Effector memory CD8-positive, alpha-beta T cell (primary cell): ENCODE results near the gene CYBB.

Source experiments
- ATAC-seq: fragments of 150-1000 bp; cut with Tn5 transposase; replicated peaks from 2 replicates; pipeline ENCODE4 v1.10.0; 2021; ENCODE audit warnings: mild to moderate bottlenecking, moderate library complexity
- DNase-seq, 3 experiments: peaks; one replicate each; pipeline ENCODE4 v3.0.0; 2021
- H3K27ac Mint-ChIP-seq, 2 donors: one replicate each; pipeline ENCODE4 v1.8.0; 2022; ENCODE audit warnings: mild to moderate bottlenecking in 2 of 2, mixed read lengths in 2 of 2, moderate library complexity in 2 of 2
- H3K27me3 Mint-ChIP-seq, 2 donors: one replicate each; pipeline ENCODE4 v1.8.0; 2022; ENCODE audit warnings: mixed read lengths in 2 of 2
- H3K36me3 Mint-ChIP-seq: one replicate; pipeline ENCODE4 v1.8.0; 2022; ENCODE audit warnings: mild to moderate bottlenecking, moderate library complexity, mixed read lengths; ENCODE audit not compliant: insufficient read depth
- H3K4me1 Mint-ChIP-seq, 2 donors: one replicate each; pipeline ENCODE4 v1.8.0; 2022; ENCODE audit warnings: low read depth in 2 of 2, mixed read lengths in 2 of 2
- H3K4me3 Mint-ChIP-seq, 2 donors: one replicate each; pipeline ENCODE4 v1.8.0; 2022; ENCODE audit warnings: mild to moderate bottlenecking in 2 of 2, mixed read lengths in 2 of 2, moderate library complexity in 2 of 2
- H3K9me3 Mint-ChIP-seq, 2 donors: one replicate each; pipeline ENCODE4 v1.8.0; 2022; ENCODE audit warnings: mixed read lengths in 2 of 2

The CYBB gene

DNA sequence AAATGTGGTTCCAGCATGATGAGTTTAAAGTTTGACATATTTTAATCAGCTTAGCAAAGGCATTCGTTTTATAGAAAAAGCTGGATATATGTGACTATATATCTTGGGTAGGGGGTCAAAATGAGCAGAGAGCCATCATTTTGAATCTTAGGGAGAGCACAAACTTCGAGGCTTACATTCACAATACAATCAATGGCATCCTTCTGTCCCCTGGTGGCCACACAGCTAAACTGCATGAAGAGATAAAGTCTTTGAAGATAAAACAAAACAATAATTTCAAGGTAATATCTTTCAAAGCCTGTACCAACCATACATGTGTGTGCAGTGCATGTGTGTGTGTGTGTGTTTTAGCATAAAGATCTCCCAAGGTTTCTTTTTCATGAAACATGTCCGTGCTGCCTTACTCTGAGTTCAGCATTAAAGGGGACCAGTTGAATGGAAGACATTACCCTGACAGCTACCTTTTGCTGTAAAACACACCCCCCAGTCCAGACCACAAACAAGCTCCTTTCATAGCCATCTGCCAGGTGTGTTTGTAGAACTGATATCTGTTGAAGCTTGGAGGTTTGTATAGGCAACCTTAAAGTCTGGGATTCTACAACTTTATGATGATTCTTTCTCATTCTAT lies 45.5 kb downstream of the CYBB start:
- Mint-ChIP-seq H3K36me3 (no peaks in the 10 kb centered on the region), H3K9me3 (no peaks in the 10 kb centered on the region), H3K27ac (no peak overlapping the region), H3K4me1 (peaks cover 18 to 20% of the 10 kb centered on the region in 2 donors), H3K4me3 (peak overlapping the region in 1 of 2 donors; percentile 1), H3K27me3 (no peaks in the 10 kb centered on the region)
- ATAC-seq, result peak; percentile 78
- peak; percentile 36 to 52 (median 41) for DNase-seq

DNA sequence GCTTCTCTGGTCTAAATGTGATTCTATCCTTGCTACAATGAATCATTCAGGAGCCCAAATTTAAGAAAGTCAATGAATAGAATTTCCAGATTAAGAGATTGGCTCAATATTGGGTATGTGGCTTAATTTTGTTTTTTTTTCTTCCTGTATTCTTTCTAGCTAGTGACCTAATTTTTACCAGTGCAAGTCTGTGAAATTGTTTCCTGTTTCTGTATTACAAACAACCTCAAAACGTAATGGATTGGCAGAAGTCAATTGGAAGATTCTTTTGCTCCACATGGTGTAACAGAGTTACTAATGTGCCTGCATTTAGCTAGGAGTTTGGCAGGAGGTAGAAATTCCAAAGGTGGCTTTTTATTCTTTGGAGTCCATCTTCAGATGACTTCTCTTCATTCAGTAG lies 49.9 kb downstream of the CYBB start:
- Mint-ChIP-seq H3K36me3 (no peaks in the 10 kb centered on the region), H3K9me3 (no peaks in the 10 kb centered on the region), H3K4me1 (peaks cover 12% of the 10 kb centered on the region in 2 donors), H3K27me3 (no peaks in the 10 kb centered on the region), H3K27ac (peak overlapping the region; percentile 25 to 81), H3K4me3 (peak overlapping the region; percentile 10 to 29)
- DNase-seq (no peak), ATAC-seq (peak; percentile 40)

DNA sequence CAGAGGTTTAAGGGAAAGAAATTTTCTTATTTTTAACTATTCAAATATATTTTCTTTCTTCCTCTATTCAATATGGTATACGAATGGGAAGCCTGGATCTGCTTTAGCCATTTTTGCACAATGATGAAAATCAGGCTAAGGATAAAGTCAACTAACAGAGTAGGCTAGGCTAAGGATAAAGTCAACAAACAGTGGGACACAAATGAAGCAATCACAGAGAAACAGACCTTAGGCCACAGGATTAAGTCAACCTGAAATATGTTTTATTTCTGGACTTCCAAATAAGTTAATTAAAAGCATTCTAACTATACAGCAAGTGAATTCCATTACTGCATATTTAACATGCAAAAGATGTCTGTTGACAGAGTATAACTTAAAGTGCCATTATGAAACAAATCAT lies 50.5 kb downstream of the CYBB start:
- Mint-ChIP-seq H3K27me3 (no peaks in the 10 kb centered on the region), H3K27ac (no peak overlapping the region), H3K4me1 (peaks cover 7 to 8% of the 10 kb centered on the region in 2 donors), H3K9me3 (no peaks in the 10 kb centered on the region), H3K4me3 (no peak overlapping the region), H3K36me3 (no peaks in the 10 kb centered on the region)
- no peak for DNase-seq
- no peak for ATAC-seq

DNA sequence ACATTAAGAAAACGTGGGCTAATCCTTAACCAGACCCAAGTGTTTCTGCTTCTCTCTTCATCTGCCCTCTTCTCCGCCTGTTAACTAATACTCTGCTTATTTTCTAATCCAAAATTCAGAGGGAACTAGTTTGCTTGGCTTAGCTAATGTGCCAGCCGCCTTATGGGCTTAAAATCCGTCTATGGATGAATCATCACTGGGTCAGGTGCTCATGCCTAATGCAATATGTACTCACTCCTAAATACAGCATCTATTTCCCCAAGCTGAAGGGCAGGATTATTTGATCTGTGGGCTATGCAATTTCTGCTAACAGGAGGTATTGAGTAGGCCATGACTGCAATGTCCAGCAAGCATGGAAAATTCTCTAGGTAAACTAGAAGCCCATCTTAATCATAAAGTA lies 55.1 kb downstream of the CYBB start:
- ATAC-seq, result no peak
- Mint-ChIP-seq H3K27me3 (no peaks in the 10 kb centered on the region), H3K27ac (no peak overlapping the region), H3K9me3 (no peaks in the 10 kb centered on the region), H3K4me3 (no peak overlapping the region), H3K36me3 (peaks cover 10% of the 10 kb centered on the region), H3K4me1 (peaks cover 0 to 2% of the 10 kb centered on the region in 2 donors)
- no peak for DNase-seq

DNA sequence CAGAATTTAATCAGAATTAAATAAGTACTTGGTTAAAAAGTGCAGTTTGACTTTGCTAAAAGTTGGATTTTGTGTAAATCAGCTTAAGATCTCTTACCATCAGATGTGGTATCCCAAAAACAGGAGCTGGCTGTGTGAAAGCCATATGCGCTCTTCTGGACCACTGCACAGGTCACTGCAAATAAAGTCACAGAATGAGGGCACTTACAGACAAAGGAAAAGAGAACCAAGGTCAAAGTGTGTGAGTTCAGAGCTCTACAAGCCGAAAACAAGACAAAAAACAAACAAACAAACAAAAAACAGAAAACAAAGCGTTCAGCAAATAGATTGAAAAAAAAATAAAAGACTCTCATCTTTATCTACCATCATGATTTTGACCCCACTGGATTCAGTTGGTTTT lies 61.1 kb downstream of the CYBB start:
- Mint-ChIP-seq H3K4me1 (peaks cover 6 to 18% of the 10 kb centered on the region in 2 donors), H3K27ac (peak overlapping the region; percentile 23 to 74), H3K9me3 (no peaks in the 10 kb centered on the region), H3K4me3 (no peak overlapping the region), H3K36me3 (peaks cover 12% of the 10 kb centered on the region), H3K27me3 (no peaks in the 10 kb centered on the region)
- no peak for ATAC-seq
- DNase-seq, result no peak

DNA sequence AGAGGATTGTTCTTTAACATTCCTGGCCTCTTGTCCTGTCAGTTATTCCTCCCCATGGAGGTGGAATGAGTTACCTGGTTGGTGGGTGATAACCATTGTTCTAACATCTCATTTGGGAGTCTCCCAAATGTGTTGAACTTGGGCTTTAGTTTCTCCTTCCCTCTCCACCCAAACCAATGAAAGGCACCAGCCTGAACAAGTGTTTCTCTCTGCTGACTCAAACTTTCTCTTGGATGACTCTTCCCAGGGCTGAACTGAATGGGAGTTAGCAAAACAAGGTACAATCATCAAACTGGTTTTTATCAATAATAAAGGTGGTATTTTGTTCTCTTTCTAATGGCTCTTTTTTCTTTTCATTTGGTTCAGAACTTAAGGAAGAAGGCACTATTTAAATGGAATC lies 64.8 kb downstream of the CYBB start:
- Mint-ChIP-seq H3K27me3 (no peaks in the 10 kb centered on the region), H3K4me1 (peaks cover 8 to 24% of the 10 kb centered on the region in 2 donors), H3K9me3 (no peaks in the 10 kb centered on the region), H3K27ac (peak overlapping the region in 1 of 2 donors; percentile 32), H3K4me3 (no peak overlapping the region), H3K36me3 (peaks cover 12% of the 10 kb centered on the region)
- no peak for DNase-seq
- ATAC-seq, result no peak

DNA sequence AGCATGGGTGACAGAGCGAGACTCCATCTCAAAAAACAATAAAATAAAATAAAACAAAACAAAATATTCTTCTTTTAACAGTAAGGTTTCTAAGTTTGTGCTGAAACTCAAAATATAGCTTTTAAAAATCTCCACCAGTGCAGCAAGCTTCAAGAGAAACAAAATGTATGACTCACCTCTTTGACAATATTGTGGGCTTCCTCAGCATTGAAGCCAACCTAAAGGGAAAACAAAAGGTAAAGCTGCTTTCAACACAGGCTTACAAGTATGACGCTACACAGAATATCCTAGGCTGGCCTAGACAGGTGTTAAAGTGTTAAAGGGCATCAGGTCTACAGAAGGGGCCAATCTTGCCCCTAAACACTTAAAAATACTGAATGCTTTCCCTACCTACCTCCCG lies 66.3 kb downstream of the CYBB start:
- Mint-ChIP-seq H3K27ac (peak overlapping the region; percentile 93 to 96), H3K4me3 (peak overlapping the region; percentile 75 to 83), H3K4me1 (peaks cover 8 to 24% of the 10 kb centered on the region in 2 donors), H3K36me3 (peaks cover 9% of the 10 kb centered on the region), H3K9me3 (no peaks in the 10 kb centered on the region), H3K27me3 (no peaks in the 10 kb centered on the region)
- ATAC-seq, result peak; percentile 11
- DNase-seq, result peak in 1 of 3 experiments; percentile 1

DNA sequence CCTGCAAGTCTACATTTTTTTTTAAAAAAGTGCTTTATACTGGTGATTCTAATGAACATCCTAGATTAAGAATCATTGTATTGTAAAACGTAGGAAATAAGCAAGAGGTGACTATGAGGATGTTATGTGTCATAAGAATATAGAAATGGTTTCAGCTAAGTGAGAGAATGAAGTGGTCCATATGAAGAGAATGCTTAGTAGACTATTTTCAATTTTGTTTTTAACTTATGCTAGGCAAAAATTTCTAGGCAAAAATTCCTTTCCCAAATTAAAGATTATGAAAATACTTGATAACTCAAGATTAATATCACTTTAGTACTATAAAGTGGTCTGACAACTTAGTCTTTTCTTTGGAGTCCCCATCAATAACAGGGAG lies 66.7 kb downstream of the CYBB start:
- peak overlapping the region; percentile 93 to 96 for H3K27ac Mint-ChIP-seq
- H3K27me3 Mint-ChIP-seq, result no peaks in the 10 kb centered on the region
- DNase-seq (no peak), ATAC-seq (no peak)
- peaks cover 9% of the 10 kb centered on the region for H3K36me3 Mint-ChIP-seq
- H3K9me3 Mint-ChIP-seq, result no peaks in the 10 kb centered on the region
- peak overlapping the region; percentile 75 to 83 for H3K4me3 Mint-ChIP-seq
- peaks cover 8 to 24% of the 10 kb centered on the region in 2 donors for H3K4me1 Mint-ChIP-seq

DNA sequence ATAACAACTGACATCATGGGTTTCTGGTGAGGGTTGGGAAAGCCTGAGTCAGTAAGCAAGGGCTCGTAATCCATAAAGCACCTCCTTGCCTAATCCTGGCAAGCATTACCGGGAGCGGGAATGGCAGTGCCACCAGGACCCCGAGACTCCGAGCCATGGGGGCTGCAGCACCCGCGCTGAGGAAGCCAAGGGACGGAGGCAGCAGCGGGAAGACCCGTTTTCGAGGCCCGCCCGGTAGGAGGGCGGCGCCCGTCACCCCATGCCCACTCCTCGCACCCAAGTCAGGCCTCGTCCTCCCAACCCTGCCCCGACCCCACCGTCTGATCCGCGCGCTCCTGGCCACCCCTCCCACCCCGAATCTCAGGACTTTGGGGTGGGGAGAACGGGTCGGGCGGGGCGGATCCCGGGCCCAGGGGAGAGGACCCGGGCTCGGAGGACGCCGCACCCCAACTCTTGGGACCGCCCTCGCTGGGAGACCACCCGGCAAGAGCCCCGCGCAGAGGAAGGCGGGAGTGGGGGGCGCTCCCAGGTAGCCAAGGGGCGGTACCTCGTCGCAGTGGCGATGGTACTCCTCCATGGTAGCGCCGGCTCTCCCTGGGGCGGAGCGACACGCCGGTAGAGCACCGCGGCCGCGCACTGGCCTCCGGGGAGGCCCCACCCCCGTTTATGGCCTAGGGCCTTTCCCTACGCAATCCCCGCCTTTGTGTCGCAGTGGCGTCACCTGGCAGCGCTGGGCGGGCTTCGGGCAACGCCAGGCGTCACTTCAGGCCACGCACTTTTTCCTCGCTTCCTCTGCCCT lies 67.3 kb downstream of the CYBB start, which contains the start of gene DYNLT3:
Gene DYNLT3 (minus strand): TSS at position 638 of the 799 bp plus-strand sequence. CDS start 61 bp downstream, at position 577.
- H3K4me3 Mint-ChIP-seq, result peak within 1 kb of the TSS; percentile 75 to 83
- ATAC-seq (peak; percentile 97), DNase-seq (peak; percentile 67 to 72 (median 70))
- peaks cover 9% of the 10 kb centered on the region for H3K36me3 Mint-ChIP-seq
- H3K27ac Mint-ChIP-seq, result peak within 1 kb of the TSS; percentile 93 to 96
- H3K9me3 Mint-ChIP-seq, result no peaks in the 10 kb centered on the region
- peaks cover 8 to 24% of the 10 kb centered on the region in 2 donors for H3K4me1 Mint-ChIP-seq
- no peaks in the 10 kb centered on the region for H3K27me3 Mint-ChIP-seq

DNA sequence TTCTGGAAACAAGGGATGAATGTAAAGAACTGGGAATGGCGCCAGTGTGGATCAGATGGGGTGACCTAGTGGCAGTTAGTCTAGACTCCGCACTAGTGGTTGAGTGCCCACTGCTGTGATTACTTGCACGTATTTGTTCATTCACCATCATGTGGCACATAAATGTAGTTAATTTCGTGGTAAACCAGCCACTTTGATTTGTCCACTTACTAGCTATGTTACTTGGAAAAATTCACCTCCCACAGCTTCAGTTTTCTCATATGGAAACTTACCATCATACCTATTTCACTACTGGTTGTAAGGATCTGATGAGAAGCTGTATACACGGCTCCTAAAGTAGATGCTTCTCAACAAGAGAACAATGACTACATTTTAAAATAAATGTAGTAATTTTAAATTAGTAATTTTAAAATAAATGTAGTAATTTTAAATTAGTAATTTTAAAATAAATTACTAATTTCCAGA lies 67.9 kb downstream of the CYBB start:
- Mint-ChIP-seq H3K27me3 (no peaks in the 10 kb centered on the region), H3K4me3 (peak overlapping the region; percentile 75 to 83), H3K36me3 (peaks cover 9% of the 10 kb centered on the region), H3K9me3 (no peaks in the 10 kb centered on the region), H3K4me1 (peaks cover 6 to 20% of the 10 kb centered on the region in 2 donors), H3K27ac (peak overlapping the region; percentile 93 to 96)
- ATAC-seq (peak; percentile 1), DNase-seq (no peak)

DNA sequence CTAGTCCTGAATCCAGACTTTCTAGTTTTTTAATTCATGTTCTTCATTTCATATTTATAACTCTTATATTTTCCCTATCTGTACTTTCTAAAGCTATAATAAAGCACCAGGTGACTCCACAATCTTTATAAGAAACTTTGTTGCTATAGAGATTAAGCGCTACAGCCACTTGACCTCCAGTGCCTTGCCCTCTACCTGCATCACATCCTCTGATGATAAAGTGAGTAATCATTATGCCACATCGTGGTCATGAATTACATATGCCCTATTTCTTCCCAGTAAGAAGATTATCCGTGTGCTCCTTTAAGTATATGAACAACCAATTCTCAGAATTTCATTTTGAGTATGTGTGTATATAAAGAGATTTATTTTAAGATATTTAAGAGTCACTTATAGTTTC lies 74.3 kb downstream of the CYBB start:
- Mint-ChIP-seq H3K4me1 (no peaks in the 10 kb centered on the region), H3K27ac (no peak overlapping the region), H3K4me3 (no peak overlapping the region), H3K9me3 (no peaks in the 10 kb centered on the region), H3K36me3 (no peaks in the 10 kb centered on the region), H3K27me3 (no peaks in the 10 kb centered on the region)
- DNase-seq (no peak), ATAC-seq (no peak)

DNA sequence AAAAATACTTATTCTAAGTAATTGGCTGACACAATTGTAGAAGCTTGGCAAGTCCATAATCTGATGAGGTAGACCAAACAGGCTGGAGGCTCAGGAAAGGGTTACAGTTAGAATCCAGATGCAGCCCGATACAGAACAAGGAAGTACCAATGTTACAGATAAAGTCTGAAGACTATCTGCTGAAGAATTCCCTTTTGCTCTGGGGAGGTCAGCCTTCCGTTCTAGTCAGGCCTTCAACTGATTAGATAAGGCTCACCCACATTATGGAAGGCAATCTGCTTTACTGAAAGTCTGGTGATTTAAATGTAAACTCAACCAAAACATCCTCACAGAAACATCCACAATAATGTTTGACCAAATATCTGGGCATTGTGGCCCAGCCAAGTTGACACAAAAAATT lies 74.9 kb downstream of the CYBB start:
- no peak overlapping the region for H3K27ac Mint-ChIP-seq
- DNase-seq (no peak), ATAC-seq (no peak)
- H3K27me3 Mint-ChIP-seq, result no peaks in the 10 kb centered on the region
- no peaks in the 10 kb centered on the region for H3K36me3 Mint-ChIP-seq
- H3K4me3 Mint-ChIP-seq, result no peak overlapping the region
- no peaks in the 10 kb centered on the region for H3K4me1 Mint-ChIP-seq
- no peaks in the 10 kb centered on the region for H3K9me3 Mint-ChIP-seq

DNA sequence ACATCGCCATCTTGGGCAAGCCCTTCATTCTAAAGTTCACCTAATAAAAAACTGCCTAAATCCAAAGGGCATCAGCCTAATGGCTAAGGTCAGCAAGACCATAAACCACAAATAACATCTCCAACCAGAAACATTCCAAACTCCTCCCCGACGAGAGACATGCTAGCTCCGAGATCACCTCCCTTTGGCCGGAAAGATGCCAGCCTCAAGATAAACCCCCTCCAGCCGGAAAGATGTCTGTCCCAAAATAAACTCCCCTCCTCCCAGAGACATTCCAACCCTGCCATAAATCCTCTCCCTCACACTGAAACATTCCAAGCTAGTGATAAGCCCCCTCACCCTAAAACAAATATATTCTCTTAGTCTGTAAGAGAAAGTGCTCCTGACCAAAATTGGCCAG lies 80.9 kb downstream of the CYBB start:
- ATAC-seq (no peak), DNase-seq (no peak)
- Mint-ChIP-seq H3K9me3 (no peaks in the 10 kb centered on the region), H3K36me3 (no peaks in the 10 kb centered on the region), H3K27me3 (peaks cover 13 to 24% of the 10 kb centered on the region in 2 donors), H3K4me3 (no peak overlapping the region), H3K27ac (no peak overlapping the region), H3K4me1 (no peaks in the 10 kb centered on the region)

DNA sequence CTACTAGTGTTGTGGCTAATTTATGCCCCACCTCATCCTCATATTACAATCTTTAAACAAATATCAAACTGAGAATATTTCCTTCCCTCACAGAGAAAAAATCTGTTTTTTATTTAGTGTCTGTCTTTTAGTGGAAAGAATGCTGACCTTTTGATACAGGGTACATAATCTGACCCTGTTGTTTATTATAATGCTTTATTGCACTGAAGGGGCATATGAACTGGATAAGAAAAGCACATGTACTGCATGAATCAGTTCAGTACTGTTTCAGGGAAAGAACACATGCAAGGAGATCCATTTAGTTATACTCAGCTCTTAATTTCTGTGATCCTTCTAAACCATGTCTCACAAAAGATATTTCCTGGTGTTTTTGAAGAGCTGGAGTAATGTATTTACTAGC lies 83.0 kb downstream of the CYBB start:
- Mint-ChIP-seq H3K36me3 (no peaks in the 10 kb centered on the region), H3K27me3 (peaks cover 13 to 24% of the 10 kb centered on the region in 2 donors)
- no peak for ATAC-seq

More for the DNA sequence above, 83.0 kb downstream of the CYBB start:
- H3K27ac Mint-ChIP-seq, result no peak overlapping the region
- H3K9me3 Mint-ChIP-seq, result no peaks in the 10 kb centered on the region
- DNase-seq, result no peak
- H3K4me3 Mint-ChIP-seq, result no peak overlapping the region
- H3K4me1 Mint-ChIP-seq, result peaks cover 0 to 3% of the 10 kb centered on the region in 2 donors
